Right lobe of liver (tissue), 6 donors: ENCODE results near the gene PRMT5. TPM values are rescaled to one million over a fixed set of nuclear protein-coding genes. Genes with fewer than 3 reads are reported as not detected.
"Not testable (repeated sequence)": the region's sequence is repeated elsewhere in the genome, so short reads cannot be mapped to it uniquely, and the experiment has no call there.

Experiments used
- ATAC-seq, 4 donors: fragments of 200-7000 bp; cut with Tn5 transposase; one replicate each; pipeline ENCODE4 v1.9.1; 2020; ENCODE audit warnings: mild to moderate bottlenecking in 4 of 4, moderate library complexity in 4 of 4
- DNase-seq, 3 donors: peaks; one replicate each; pipeline ENCODE4 v3.0.0-alpha.2; 2020
- H3K27ac ChIP-seq, 3 donors: fragments of 200-600 bp; one replicate each; pipeline ENCODE4 v1.8.0; 2022
- H3K27me3 ChIP-seq, 2 donors: fragments of 200-600 bp; one replicate each; pipeline ENCODE4 v1.8.0; 2022
- H3K36me3 ChIP-seq, 4 donors: fragments of 200-600 bp; sonication (generic) in 1 of 4; one replicate each; pipeline versions ENCODE4 v1.5.1 to v1.8.0; 2017 to 2022; ENCODE audit warnings: control low read depth in 1 of 4
- H3K4me1 ChIP-seq, 4 donors: fragments of 200-600 bp; sonication (generic) in 1 of 4; one replicate each; pipeline versions ENCODE4 v1.5.1 to v1.8.0; 2017 to 2022; ENCODE audit warnings: control low read depth in 1 of 4
- H3K4me3 ChIP-seq, 3 donors: fragments of 200-600 bp; one replicate each; pipeline ENCODE4 v1.8.0; 2022
- H3K9me3 ChIP-seq, 4 donors: fragments of 200-600 bp; sonication (generic) in 1 of 4; one replicate each; pipeline versions ENCODE4 v1.5.1 to v1.8.0; 2017 to 2022; ENCODE audit warnings: control low read depth in 1 of 4
- POLR2A ChIP-seq: fragments of 450-650 bp; IDR thresholded peaks from one replicate; pipeline ENCODE4 v1.6.1; 2017; ENCODE audit warnings: antibody characterized with exemption, mild to moderate bottlenecking
- WGBS: methylation state at CpG from one replicate; pipeline ENCODE4 v1.1.6; 2018; ENCODE audit warnings: low coverage, low lambda C conversion rate; ENCODE audit not compliant: insufficient coverage; ENCODE audit errors: missing lambda C conversion rate; 5-methylcytosine and 5-hydroxymethylcytosine counted together
- intact Hi-C, 2 donors: fragments of 100-400 bp; cut with DNase I; formaldehyde crosslinking; loops; one replicate each; pipeline versions ENCODE4 v1.11.2 to v1.14.1; 2022
- total RNA-seq, 6 experiments: library from RNA; depleted of rRNA in 2 of 6; stranded (reverse); fragments of >200 nt in 2 of 6; fragmentation: NEBNext Ultra II Directional in 3 of 6; extraction: Animal tissue kit (Norgen Biotek cat#: 25700) in 3 of 6; gene quantifications; one replicate each; pipeline versions ENCODE4 v1.1.0 to v1.2.4, GENCODE V29; 2016 to 2023
- TF ChIP-seq, protein P1 (sequence below), 4 donors: fragments of 200-600 bp in 3 of 4; fragments of 450-650 bp in 1 of 4; IDR thresholded peaks; one replicate each; pipeline versions ENCODE4 v1.5.1 to v1.8.0; 2016 to 2022; ENCODE audit warnings: antibody characterized with exemption in 4 of 4, mild to moderate bottlenecking in 2 of 4
- donor health status: DM: no; HTN: yes; CAD: no.
- donor health status: DM: no; HTN: no; CAD: no.
- donor health status: DM: no; HTN: no; CAD: no.
- donor health status: DM: no; HTN: yes; CAD: no.
- donor health status: DM: no; HTN: yes; CAD: no.

PRMT5 gene
- total RNA-seq, 6 experiments from 2014 or later = 22.5 to 32.1 (median 25.7) TPM

DNA sequence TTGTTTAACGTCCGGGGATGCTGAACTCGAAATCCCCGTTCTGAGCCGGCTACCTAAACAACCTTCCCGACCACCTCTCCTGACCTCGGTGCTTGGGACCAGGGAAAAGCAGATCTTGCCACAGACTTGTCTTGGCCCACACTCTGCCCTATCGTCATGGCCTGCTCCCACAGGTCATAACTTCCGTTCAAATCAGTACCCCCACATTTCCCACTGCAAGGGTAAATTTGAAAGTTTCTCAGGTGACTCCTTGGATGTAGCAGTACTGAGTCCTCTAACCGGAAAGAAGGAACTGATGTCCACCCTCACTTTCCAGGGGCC, 9.6 kb downstream of the PRMT5 start:
- ATAC-seq (no peak), DNase-seq (no peak)
- Histone ChIP-seq H3K27me3 (no peaks in the 10 kb centered on the region), H3K27ac (peak overlapping the region; percentile 41 to 71 (median 54)), H3K9me3 (no peaks in the 10 kb centered on the region), H3K4me1 (peaks cover 0 to 29% (median 11%) of the 10 kb centered on the region in 4 donors), H3K4me3 (peak overlapping the region; percentile 15 to 34 (median 27)), H3K36me3 (peaks cover 0 to 42% (median 19%) of the 10 kb centered on the region in 4 donors)
- intact Hi-C loops = no loop called here
- TF ChIP-seq POLR2A = no peak
- TF ChIP-seq, protein P1, sequence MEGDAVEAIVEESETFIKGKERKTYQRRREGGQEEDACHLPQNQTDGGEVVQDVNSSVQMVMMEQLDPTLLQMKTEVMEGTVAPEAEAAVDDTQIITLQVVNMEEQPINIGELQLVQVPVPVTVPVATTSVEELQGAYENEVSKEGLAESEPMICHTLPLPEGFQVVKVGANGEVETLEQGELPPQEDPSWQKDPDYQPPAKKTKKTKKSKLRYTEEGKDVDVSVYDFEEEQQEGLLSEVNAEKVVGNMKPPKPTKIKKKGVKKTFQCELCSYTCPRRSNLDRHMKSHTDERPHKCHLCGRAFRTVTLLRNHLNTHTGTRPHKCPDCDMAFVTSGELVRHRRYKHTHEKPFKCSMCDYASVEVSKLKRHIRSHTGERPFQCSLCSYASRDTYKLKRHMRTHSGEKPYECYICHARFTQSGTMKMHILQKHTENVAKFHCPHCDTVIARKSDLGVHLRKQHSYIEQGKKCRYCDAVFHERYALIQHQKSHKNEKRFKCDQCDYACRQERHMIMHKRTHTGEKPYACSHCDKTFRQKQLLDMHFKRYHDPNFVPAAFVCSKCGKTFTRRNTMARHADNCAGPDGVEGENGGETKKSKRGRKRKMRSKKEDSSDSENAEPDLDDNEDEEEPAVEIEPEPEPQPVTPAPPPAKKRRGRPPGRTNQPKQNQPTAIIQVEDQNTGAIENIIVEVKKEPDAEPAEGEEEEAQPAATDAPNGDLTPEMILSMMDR (IDR thresholded peaks at IDR 0.05) = no peak
- 22% methylated on average over 3 of the region's 10 CpGs for WGBS

DNA sequence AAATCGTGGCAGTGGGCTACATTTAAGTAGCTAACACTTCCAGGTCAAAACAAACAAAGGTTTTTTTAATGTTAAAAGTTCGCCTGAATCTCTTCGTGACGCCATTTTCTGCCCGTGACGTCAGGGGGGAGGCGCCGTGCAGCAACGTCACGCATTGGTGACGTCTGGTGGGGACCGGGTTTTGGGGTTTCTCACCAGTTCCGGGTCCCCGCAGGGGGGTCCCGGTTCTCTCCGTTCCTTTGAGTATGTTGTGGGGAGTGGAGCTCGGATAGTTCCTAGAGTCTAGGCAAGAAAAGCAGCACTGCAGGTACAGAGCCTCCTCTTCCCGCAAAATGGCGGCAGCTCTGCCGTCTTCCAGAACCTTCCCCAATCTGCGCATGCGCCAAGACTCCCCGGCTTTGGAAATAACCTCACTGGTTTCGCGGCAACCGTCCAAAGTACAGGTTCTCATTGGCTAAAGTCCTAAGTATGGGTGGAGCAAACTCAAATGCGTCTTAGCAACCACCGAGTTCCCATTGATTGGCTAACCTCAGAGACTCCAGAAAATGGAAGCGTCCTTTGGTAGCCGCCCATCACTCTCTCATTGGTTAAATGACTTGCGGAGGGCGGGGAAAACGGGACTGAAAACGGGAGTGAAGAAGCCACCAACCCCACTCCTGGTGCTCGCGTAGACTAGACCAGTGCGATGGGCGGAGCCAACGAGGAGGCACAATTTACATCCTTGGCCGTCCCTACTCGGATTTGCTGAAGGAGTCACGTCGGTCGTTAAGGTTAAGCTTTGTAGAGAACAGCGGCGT, 10.2 kb downstream of the PRMT5 start, which contains the start of gene RBM23:
Gene RBM23, minus strand, starts transcription at position 346 of the 797 bp plus-strand sequence.
- H3K27ac ChIP-seq = peak within 1 kb of the TSS; percentile 98 to 100 (median 100)
- 2% methylated on average over 21 of the region's 46 CpGs for WGBS
- peaks cover 0 to 36% (median 13%) of the 10 kb centered on the region in 4 donors for H3K36me3 ChIP-seq
- peak within 1 kb of the TSS; percentile 66 to 73 (median 70) for H3K4me3 ChIP-seq
- intact Hi-C loops = no loop called here
- DNase-seq (peak; percentile 99 to 100 (median 100)), ATAC-seq (peak; percentile 84 to 96 (median 88))
- H3K27me3 ChIP-seq = no peaks in the 10 kb centered on the region
- peaks cover 0 to 29% (median 12%) of the 10 kb centered on the region in 4 donors for H3K4me1 ChIP-seq
- peak; percentile 74 for TF ChIP-seq POLR2A
- TF ChIP-seq, protein P1 (IDR thresholded peaks at IDR 0.05) = no peak
- no peaks in the 10 kb centered on the region for H3K9me3 ChIP-seq

DNA sequence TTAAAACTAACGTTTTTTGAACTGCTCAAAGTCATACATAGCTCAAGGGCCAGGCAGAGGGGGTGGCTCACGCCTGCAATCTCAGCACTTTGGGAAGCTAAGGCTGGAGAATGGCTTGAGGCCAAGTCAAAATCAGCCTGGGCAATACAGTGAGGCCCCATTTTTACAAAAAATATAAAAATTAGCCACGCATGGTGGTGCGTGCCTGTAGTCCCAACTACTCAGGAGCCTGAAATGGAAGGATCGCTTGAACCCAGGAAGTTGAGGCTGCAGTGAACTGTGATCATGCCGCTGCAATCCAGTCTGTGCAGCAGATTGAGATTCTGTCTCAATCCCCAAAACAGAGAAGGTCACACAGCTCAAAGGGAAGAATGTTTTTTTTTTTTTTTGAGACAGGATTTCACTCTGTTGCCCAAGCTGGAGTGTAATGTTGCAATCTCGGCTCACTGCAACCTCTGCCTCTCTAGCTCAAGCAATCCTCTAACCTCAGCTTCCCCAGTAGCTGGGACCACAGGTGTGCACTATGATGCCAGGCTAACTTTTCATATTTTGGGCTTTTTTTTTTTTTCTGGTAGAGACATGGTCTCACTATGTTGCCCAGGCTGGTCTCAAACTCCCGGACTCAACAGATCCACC, 13.2 kb downstream of the PRMT5 start:
- ATAC-seq = peak; percentile 29 to 44 (median 36)
- H3K27ac ChIP-seq = peak overlapping the region; percentile 21 to 100 (median 100)
- no peaks in the 10 kb centered on the region for H3K27me3 ChIP-seq
- DNase-seq = peak; percentile 51 to 77 (median 62)
- 32% methylated on average over 6 of the region's 8 CpGs for WGBS
- no peak overlapping the region for H3K4me3 ChIP-seq
- peaks cover 0 to 29% (median 12%) of the 10 kb centered on the region in 4 donors for H3K4me1 ChIP-seq
- no peaks in the 10 kb centered on the region for H3K9me3 ChIP-seq
- intact Hi-C loops = no loop called here
- TF ChIP-seq, protein P1 (IDR thresholded peaks at IDR 0.05) = no peak
- TF ChIP-seq POLR2A = no peak
- H3K36me3 ChIP-seq = peaks cover 0 to 14% (median 5%) of the 10 kb centered on the region in 4 donors

DNA sequence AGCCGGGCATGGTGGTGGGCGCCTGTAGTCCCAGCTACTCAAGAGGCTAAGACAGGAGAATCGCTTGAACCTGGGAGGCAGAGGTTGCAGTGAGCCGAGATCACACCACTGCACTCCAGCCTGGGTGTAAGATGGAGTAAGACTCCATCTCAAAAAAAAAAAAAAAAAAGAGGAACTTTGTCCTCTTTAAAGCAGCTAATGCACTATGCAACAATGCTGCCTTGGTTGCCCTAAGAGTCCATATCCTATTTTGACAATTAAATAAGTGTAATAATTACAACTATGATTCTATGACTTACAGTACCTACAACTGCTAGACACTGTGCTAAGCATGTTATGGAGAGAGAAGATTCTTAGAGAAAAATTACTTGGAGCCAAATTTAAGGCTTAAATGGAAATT, 14.3 kb downstream of the PRMT5 start:
- ATAC-seq = not testable (repeated sequence)

More for the DNA sequence above, 14.3 kb downstream of the PRMT5 start:
- not testable (repeated sequence) for H3K9me3 ChIP-seq, H3K27me3 ChIP-seq, H3K4me3 ChIP-seq, DNase-seq
- WGBS = 100% methylated on average over 1 of the region's 4 CpGs
- peaks cover 0 to 28% (median 12%) of the 10 kb centered on the region in 4 donors for H3K4me1 ChIP-seq
- H3K36me3 ChIP-seq = peaks cover 0 to 16% (median 4%) of the 10 kb centered on the region in 4 donors
- intact Hi-C loops = loop anchor here in 1 of 2 donors (1.0 kb wide), 1 partner anchor 10 kb away; no protein-coding TSS in a partner anchor
- H3K27ac ChIP-seq = peak overlapping the region in 1 of 3 donors; percentile 100
